ENCODE data around the gene ZIC1.

ZIC1 gene

DNA sequence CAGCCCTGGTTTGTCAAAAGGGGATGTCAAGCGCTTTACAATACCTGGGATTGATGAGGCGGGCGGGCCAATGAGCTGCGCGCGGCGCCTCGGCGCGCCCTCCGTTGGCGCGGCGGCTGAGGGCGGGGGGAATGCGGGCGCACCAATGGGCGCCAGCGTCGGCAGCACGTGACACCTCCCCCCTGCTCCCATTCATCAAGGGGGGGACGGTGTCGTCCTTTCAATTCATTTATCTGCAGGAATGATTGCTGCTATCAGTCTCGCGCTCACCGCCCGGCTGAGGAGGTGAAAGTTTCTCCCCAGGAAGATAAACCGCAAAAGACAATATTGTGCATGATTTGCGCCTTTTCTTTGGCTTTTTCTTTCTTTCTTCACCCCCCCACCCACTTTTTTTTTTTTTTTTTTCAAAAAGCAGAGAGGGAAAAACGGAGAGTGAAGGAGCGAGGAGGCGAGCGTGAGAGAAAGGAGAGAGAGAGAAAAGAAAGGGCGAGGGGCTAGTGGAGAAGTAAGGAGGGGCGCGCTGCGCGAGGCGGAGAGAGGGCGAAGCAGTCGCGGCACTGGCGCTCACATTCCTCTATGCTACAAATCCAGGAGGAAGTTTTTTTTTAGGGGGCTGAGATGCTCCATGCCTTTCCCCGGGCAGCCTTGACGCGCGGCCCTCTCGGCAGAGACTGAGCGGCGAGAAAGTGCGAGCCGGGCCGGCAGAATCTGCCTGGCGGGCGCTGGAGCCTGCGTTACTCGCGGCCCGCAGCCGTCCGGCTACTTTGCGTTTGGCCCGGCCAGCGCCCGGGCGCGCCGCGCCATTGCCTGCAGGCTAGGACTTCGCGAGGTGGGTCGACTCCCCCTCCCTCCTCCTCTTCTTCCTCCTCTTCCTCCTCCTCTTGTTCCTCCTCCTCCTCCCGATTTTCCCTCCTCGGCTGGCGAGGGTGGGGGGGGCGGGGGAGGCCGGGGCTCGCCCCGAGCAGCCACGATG, at the start of gene ZIC1:
ZIC1 (plus strand) TSS at position 223 of the 973 bp plus-strand sequence; CDS start at position 971, 748 bp downstream.
- DNase-seq (ENCODE audit: low spot score): no peak

DNA sequence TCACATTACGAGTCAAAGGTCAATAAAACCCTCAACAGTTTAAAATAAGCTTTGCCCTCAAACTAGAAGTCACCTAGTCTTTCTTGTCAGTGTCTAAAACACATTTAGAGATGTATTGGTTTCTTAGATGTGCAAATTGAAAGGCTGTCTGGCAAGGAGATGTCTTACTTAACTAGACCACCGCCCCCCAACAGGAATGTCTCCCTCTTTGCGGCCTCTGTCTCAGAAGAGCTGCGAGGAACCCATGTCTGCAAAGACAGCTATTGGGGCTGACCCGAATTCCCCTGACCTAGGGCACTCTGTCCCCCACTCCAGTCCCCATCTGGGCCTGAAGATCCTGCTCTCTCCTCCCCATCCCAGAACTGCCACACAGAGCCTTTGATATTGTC, 49.1 kb upstream of the ZIC1 start:
- DNase-seq (ENCODE audit: low spot score): no peak

DNA sequence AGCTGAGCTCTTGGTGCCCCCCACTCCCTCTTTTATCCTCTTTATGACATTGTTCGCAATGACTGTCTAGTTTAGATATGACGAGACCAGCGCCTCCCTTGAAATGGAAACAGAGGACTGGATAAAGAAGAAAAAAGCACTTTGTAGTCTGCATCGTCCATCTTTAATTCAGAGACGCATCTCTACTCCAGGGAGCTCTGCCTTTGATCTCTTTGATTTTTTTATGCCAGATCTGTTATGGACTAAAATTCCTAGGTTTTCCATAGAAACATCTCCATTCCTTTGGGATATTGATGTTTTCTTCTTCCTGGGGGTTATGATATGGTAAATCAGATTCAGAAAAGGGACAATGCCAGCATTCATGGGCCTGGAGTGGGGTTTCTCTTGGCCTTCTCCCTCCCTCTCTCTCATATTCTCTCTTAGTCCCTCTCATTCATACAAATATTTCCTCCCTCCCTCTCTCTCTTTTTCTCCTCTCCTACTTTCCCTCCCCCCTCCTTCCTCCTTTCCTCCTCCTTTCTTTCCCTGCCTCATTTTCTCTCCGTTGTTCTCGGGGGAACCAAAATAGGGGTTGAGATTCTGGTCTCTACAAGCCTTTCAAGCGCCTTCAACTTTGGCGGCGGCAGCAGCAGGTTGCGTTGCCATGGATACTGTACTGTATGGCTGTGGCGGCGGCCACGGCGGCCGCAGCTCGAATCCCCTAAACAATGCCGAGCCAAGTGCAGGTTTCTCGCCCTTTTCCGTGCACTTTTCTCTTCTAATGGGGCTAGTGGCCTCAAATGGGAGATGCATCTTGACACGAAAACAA, 48.3 kb upstream of the ZIC1 start:
- no peak for DNase-seq (ENCODE audit: low spot score)

DNA sequence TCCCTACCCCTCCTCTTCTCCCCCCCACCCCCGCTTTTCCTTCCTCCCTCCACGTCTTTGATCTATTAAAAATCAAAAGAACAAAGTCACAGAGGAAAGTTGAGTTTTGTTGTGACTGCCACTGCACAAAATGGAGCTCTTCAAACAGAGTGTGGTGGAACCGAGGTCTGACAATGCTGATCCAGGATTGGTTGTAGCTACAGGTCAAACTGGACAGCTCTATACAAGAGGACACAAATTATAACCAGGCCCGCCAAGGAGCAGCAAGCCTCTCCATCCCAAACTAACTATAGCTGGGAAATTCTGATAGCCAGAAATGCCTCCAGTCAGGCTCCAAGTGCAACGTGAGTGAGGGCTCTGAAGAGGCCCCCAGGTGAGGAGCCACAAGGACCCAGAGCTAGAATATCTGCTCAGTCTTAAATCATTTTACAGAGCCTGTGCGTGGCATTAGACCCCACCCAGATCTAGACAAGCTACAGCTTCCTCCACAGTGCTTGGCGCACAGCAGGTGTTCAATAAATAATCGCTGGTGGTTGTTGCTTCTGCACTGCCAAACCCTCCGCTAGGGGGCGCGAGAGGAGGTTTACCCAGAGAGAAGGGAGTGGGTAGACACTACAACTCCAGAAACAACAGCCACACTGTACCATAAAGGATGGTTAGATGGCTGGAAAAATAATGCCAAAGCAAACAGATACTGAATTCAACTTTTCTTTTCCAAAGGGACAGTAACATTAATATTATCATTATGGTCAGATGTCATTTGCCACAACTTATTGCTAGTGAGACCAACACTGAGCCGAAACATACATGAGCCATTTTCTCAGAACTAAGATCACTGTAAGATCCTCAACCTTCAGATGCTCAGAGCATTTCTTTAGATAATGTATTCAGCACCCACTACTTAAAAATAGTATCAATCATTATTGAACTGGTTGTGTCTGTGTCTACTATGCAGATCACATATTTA, 47.4 kb upstream of the ZIC1 start:
- peak; percentile 18 for DNase-seq (ENCODE audit: low spot score)

DNA sequence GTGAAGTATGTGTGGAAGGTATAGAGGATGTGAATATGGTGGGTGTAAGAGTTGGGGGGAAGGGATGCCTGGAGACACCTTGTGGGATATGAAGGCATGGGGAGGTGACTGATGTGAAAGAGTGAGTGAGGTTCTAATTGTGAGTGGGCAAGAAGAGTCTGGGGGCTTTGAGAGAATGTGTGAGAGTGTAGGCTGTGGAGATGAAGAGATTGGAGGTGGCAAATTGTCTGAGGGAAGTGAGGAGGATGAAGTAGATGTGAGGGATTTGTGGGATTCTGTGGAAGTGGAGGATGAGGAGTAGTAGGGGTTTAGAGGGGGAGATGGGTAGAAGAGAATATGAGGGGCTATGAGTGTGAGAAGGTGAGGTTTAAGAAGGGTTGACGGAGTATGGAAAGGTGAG, 44.4 kb upstream of the ZIC1 start:
- DNase-seq (ENCODE audit: low spot score): no peak

DNA sequence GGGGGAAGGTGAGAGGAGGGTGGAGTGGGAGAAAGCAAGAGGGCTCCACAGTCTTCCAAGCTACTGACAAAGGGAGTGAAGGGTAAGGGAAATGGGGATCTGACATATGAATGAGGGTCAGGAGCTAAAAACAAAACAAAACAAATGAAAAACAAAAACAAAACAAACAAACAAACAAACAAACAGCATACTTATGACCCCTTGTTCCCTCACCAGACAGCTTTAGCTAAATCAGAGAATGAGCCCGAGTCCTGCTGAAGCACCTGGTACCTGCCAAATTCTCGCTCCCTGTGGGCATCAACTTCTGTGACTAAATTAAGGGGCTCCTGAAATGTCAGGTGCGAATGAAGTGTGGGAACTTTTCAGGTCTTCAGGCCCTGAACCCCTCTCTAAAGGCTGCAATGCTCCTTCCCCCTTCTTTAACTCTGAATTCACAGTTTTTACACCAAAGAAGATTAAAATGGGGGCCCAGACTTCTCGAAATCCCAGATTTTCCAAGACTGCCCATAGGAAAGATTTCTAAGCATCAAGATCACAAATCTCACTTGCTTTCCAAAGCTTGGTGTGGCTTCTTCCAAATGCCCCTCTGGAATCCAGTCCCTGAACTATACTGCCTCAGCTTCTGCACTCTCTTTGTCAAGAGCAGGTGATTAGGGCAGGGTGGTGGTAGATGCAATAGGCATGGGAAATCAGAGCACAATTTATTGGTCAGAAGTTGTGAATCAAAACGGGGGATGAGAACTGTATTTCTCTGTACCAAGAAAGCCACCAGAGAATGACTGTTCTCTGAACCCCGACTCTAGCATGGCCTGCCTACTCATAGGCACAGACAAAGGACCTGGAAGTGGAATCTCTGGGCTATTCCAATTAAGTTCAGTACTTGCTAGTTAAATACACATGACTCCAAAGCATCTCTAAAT, 43.7 kb upstream of the ZIC1 start:
- no peak for DNase-seq (ENCODE audit: low spot score)

DNA sequence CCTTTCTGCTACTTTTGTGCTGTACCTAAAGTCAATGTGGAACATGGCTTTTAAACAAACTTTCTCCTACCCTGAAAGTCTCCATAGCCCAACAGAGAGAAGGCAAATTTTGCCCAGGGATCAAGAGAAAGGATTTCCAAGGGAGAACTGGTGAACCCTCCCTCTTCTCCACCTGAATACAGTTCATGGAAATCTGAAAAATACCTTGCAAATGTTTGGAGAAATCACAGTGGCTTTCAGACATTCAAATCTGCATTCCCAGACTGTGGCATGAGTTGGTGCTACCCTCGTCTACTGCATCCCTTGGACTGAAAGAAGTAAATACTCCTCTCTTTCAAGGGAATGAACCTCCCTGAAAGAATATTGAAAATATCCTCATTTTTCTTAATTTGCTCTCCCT, 41.5 kb upstream of the ZIC1 start:
- DNase-seq (ENCODE audit: low spot score): no peak

DNA sequence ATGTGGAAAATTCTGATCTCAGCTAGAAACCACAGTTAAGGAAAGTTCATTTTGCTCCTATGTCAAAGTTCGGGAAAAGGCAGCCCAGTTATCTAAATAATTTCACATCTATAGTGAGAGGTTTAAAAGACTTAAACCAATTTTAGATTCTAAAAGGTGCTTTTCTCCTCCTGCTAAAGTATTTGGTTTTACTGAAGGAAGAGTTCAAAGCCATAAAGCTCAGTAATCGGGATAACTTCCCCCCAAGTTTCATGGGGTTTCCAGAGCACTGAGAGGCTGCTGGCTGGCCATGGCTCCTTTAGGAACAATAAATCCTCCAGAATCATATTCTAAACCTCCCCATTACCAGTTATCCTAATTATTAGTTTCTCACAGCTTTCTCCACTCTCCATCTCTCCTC, 41.0 kb upstream of the ZIC1 start:
- DNase-seq (ENCODE audit: low spot score): no peak

DNA sequence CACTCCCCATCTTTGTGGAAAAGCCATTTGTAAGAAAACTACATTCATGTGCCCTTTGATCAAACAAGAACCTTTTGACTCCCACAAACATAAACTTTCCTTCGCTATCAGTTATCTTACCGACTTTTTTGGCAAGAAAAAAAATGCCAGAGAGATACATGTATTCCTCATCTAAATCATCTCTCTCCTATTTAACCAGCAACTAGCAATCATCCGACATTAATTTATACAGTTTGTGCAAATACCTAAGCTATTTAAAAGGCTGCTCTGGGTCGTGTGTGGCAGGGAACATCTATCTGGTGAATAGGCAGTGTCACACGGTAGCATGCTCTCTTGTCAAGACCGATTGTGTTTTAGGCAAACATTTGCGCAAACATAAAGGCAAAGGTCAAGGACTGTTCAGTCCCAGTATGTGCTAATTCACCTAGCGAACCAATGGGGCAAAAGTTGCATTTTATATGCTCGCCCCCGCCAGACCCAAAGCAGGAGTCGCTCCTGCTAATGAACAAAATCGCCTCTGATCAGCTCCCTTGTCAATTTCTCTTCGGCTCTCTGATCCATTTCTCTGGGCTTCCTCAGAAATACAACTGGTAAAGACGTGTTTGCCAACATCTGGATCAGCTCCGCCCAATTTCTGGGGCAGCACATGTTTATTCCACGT, 40.5 kb upstream of the ZIC1 start:
- DNase-seq (ENCODE audit: low spot score): peak; percentile 2

DNA sequence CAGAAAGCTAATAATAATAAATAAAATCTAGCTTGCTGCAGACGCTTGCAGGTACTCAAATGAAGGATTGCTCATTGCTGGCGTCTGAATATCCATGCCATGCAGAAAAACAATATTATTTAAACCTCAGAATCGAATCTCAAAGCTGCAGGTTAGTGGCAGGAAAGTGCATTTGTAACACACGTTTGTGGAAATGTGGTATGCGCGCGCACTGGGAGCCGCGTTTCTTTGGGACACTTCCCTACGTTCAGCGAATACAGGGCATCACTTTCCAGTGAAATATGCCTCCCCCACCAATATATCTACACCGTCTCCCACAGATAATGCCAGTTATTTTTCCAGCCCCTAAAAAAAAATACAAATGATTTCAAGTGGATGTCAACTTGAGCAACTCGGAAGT, 39.9 kb upstream of the ZIC1 start:
- DNase-seq (ENCODE audit: low spot score): no peak

DNA sequence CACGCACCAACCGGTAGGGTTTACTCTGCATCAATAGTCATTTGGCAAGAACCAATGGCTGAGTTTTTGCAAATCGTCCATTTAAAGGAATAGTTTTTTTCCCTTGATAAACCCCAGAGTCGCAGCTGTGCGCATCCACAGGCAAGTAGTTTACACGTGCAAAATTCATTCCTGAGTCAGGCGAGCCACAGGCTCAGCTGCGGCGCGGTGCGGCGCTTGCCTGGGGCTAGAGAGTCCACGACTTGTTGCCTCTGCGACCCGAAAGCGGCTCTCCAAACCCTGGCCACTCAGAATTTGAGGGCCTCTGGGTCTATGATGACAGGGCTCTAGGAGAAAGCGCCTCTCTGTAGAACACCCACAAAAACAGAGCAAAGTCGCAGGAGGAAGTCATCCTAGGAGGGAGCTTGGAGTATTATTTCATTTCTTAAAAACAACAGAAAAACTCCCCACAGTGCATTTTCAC, 39.5 kb upstream of the ZIC1 start:
- DNase-seq (ENCODE audit: low spot score): no peak

DNA sequence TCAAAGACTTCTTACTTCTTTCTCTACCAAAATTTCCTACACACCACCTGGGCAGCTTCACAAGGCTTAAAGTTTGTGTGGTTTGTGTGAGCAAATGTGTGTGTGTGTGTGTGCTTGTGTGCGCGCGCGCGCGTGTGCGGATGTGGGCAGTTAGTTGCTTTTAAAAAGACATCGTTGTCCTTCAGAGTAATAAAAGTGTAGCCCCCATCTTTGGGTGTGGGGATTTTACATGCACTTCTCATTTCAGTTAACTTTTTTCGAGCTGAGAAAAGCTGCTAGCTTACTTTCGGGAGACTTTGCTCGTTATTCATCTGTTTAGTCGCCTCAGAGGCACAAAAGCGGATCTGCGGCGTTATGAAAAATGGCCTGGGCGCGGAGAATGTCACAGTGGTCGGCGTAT, 38.8 kb upstream of the ZIC1 start:
- DNase-seq (ENCODE audit: low spot score): no peak

DNA sequence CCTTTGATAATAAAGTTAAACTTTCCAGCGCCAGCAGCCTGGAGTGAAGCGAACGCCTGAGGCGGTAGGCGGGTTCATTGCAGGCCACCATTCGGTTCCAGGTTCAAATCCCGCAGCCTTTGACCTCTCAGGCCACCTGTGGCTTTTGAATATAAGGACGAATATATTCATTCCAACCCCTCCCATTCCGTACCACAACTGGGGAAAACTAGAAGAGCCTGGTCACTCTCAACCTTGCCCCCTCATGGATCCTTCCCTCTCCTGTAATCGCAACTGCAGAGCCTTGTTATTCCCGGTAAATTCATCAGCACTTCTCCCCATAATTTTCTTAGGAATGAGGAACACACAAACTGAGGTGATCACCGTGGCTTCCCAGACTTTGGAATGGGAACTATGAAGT, 38.0 kb upstream of the ZIC1 start:
- DNase-seq (ENCODE audit: low spot score): no peak

DNA sequence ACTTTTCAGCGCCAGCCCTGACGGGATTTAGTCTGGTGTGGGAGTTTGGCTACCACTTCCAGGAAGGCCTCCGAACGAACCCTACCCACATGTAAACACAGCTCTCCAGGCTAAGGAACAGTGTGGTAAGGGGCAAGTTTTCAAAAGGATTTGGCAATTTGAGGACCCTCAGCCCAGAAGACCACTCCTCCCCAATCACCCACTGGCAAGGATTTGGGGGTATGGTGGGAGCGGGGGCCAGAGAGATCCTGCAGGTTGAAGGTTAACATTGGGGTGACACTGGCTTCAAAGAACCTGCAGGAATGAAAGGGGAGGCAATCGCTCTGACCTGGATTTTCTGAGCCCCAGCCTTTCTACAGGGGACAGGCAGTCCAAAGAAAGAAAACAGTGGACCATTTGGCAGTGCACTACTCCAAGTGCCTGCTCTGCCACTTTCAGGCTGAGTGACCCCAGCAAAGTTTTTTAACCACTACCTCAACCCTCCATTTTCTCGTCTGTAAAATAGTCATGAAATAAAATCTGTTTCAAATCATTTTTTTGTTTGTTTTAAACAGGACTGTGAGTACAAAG, 37.3 kb upstream of the ZIC1 start:
- no peak for DNase-seq (ENCODE audit: low spot score)

DNA sequence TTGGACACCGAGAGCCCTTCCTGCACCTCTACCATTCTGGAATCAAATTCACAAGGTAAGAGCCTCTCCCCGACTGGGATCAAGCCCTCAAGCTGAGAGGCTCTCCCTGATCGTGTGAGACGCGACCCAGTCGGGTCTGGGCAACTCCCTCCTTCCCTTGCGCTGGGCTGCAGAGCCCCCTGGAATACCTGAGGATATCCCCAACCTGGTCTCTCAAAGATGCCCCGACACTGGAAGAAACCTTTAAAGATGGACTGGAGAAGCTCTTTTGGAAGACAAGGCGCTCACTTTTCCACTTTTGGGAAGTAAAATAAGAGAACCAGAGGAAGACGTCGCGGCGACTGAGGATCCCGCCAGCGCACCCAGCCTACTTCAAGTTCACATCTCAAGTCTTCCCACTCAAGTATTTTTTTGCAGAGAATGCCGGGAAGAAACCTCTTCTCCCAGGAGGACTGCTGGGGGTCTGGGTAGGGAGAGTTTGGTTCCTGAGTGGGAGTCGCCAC, 36.6 kb upstream of the ZIC1 start:
- DNase-seq (ENCODE audit: low spot score): no peak

DNA sequence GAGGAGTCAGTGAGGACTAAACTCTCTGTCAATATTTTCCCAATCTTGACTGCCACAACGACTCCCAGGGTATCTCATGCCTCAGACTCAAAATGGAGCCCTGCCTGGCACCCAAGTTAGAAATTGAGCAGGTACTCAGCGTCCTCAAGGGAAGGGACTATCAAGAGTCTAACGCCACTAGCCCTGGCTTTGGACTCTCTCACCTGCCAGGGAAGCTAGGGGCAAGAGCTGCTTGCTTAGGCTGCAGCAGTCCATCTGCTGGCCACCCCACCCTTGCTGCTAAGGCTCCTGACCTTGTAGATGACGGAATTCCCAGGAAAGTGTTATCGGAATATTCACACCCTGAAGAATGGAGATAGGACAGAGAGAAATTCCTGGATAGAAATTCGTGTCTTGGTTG, 35.9 kb upstream of the ZIC1 start:
- no peak for DNase-seq (ENCODE audit: low spot score)

DNA sequence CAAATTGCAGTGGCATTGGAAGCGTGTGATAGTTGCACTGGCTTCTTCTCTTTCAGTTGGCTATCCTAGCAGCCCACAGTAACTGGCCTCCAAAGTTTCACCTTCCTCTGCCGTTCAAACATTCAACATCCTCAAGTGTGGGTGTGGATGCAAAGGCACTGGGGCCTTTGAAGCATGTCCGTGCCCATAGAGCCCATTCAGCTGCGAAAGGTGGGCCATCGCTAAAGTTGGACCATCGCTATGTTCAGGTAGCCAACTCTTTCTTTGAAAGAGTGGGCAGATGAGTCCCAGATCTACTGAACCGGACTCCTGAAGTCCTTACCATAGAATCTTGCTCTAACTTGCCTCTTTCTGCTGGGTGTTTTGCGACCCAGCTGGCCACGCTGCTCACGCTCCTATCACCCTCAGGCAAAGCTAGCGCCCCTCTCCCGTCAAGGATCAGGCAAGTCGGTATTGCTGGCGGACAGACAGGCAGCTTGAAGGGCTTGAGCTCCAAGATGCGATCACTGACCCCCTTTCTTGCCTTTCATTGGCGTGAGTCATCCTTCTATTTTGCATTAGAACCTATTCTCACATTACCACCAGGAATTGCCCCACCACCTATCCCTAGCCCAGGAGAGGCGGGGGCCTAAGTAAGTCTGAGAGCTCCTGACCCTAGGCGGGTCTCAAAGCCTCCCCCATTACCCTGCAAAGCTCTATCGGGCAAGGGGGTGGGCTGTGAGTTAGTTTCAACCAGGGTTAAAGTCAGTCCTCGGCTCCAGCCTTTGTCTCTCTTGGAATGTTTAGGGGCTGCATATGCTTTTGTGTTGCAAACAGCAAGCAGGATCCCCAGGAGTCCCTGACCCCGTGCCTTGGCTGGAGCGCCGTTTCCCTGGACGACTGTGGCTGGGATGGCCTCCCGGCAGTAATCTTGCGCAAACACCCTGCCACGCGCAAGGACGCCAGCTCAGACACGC, 31.5 kb upstream of the ZIC1 start:
- DNase-seq (ENCODE audit: low spot score): no peak

DNA sequence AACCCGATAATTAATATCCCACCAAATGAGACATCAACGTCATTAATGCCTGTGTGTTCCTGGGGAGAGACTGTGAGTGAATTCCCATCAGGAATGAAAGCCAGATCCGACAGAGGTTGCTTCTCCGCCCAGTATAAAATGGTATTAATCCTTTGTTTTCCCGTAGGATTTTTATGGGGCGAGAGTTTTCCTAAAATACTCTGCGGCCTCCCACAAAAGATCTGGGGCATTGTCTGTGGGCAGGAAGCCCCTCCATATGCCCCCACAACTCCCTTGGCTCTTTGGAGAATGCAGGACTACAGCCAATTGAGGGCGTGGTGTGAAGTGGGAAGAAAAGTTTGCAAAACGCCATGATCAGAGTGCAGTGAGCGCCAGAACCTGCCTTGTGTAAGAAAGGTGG, 29.5 kb upstream of the ZIC1 start:
- no peak for DNase-seq (ENCODE audit: low spot score)
